DMS53 (cell line): ENCODE measurements around the gene RNF121.

Experiments used
- DNase-seq: peaks from one replicate; lab custom pipeline; 2025; lab: John Stamatoyannopoulos, UW

The RNF121 gene

DNA sequence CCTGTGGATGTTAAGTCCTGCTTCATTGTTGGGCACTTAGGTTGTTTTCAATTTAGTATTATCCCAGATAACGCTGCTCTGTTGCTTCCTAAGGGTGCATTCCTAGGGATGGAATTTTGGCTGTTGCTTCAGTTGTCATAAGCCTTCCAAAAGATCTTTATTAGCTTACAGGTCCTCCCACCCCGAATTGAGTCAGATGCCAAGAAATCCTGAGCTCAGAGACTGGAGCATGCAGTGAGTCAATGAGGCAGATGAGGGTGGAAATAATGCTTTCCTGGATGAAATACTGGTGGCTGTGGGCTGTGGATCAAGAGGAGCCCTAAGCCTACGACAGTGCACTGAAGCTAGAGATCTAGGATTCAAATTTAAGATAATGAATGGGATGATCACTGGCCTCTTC lies 59.2 kb downstream of the RNF121 start:
- DNase-seq, result no peak

DNA sequence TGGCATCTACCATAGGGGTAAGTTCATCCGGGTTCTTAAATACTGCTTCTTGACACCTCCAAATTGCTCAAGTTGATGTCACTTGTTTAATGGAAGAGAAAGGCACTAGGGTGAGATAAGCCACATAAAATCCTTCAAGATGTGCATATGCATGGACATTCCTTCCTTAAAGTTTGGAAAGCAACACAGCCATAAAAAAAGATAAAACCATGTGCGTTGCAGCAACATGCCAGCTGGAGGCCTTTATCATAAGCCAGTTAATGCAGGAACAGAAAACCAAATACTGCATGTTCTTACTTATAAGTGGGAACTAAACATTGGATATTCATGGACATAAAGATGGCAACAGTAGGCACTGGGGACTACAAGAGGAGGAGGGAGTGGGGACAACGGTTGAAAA lies 61.9 kb downstream of the RNF121 start:
- no peak for DNase-seq

DNA sequence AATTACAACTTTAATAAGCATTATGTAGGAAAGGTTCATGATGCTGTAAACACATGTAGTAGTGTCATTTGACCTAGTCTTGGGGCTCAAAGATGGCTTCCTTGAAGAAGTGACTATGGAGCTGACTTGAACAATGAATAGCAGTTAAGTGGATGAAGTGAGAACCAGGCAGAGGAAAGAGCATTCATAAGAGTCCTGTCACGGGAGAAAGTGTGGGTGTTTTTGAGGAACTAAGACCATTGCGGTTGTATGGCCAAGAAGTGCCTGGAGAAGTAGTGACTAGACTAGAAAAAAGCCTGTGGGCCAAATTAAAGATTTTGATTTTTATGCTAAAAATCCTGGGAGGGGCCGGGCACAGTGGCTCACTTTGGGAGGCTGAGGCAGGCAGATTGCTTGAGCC lies 62.6 kb downstream of the RNF121 start:
- DNase-seq, result no peak

DNA sequence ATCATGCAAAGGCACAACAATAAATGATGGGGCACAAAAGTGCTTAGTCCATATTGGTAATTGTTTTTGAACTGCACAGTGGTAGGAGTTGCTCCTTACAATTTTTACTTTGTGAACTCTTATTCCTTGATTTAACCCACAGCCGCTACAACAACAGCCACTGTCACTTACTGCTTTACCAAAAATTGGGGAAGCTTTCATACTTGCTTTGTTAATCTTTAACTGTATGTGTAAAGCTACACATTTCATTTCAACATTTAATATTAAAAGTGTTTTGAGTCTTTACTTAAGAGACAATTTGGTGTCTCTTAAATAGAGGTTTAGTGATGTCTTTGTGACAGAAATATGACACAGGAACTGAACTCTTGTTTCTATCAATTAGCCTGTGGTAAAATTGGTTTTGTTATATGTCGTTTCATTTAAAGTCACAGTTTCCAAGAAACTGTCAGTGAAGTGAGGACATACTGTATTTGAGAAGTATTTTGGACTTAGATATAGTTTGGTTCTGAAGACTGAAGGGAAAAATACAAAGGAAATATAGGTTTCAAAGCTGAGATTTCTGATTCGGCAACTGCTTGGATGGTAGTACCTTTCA lies 63.4 kb downstream of the RNF121 start:
- no peak for DNase-seq

DNA sequence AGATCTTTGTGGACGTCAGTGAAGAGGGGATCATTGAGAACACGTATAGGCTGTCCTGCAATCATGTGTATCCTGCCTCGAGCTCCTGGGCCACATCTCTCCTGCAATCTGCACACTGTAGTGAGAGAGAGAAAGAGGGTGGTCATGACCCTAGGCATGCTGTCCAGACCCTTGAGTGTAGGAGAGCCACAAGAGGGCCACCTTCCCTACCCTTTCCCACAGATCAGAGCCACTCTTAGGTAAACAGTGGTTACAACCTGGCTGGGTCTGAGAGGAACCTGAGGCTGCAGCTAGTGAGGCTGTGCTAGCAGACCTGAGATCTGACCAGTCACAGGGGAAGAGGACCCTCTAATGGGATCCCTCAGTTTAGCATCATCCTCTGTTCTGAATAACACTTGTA lies 65.9 kb downstream of the RNF121 start:
- DNase-seq, result no peak

DNA sequence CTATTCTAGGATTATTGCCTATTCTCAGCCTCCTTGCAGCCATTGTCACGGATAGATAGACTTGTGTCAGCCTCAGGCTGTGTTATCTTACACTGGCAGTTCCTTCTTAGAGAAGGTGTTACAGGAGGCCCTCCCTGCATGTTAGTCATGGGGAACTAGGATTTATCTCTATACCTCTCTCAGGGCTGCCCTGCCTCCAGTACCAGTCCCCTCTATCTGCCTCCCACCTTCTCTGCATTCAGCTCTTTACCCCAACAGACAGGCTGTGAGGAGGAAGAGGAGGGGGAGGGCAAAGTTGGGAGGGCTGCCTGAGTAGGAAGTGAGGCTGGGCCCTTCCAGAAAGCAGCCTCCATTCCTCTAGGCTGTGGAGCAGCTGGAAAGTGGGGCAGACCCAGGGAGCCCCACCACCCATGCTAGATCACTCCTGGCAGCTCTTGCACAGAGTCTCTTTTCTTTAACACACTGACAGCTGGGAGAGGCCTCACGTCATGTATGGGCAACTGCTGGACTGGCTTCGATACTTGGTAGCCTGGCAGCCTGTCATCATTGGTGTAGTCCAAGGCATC lies 67.0 kb downstream of the RNF121 start:
- no peak for DNase-seq

DNA sequence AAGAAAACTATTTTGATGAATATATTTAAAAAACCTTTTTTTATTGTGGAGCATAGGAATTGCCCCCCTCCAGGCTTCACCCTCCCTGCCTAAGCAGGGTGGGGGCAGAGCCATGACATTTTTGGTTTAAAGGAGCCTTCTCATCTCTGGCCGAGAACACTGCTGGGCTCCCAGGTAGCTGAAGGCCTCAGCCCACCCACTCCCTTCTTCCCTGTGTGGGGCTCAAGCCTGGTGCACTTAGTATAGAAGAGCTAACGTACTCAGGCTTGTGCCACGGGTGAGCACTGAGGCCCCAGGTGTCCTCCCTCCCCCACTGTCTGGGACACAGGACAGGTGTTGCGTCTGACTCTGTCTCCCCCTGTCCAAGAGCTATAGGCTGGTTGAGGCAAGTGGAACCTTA lies 67.7 kb downstream of the RNF121 start:
- DNase-seq, result no peak

DNA sequence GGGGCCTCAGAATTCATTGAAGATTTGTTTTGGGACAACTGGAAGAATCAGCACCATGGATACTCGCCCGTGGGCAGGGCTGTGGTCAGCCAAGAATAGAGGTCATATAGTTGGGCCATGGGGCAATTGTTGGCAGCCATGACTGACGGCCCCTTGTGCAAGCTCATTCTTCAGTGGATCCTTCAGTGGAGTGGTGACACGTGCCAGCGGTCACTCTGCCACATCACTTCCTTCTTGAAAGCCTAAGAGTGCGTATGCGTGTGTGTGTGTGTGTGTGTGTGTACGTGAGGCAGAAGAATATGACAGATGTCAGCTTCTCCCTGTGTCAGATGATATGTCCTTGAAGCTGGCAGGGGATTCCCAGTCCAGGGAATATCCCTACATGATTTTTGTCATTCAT lies 68.1 kb downstream of the RNF121 start:
- peak; percentile 80 for DNase-seq

DNA sequence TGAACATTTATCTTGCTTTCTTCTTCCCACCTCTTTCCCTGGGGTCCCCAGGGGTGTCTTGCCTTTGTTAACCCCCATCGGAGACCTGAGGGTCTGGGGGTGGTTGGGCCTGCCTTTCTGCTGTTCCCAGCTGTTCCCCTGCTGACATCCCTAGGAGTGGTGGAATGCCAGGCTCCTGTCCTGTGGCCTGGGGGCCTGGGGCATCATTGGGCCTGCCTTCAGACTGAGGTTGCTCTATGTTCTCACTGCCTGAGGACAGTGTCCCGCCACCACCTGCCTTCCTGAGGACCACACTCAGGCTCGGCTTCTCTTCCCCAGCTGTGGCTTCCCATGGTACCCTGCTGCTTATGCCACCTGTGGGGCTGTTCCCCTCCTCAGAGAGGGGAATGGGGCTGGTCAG lies 68.7 kb downstream of the RNF121 start:
- DNase-seq, result no peak

DNA sequence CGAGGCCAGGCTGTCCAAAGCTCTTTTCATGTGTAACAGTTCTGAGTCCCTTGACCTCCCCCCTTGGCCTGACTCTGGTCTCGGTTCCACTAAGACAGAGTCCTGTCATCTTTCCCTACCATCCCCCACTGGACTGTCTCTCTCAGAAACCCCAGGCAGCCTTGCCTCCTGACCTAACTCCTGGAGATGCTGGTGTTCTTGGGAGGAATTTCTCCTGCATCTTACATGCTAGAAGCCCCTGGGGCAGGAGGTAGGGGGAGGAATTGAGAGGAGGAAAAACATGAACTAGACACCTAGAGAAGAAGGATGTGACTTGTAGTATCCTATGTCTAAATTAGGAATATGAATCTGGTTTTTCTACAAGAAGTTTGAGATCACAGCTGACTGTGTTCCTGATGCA lies 69.2 kb downstream of the RNF121 start:
- no peak for DNase-seq

DNA sequence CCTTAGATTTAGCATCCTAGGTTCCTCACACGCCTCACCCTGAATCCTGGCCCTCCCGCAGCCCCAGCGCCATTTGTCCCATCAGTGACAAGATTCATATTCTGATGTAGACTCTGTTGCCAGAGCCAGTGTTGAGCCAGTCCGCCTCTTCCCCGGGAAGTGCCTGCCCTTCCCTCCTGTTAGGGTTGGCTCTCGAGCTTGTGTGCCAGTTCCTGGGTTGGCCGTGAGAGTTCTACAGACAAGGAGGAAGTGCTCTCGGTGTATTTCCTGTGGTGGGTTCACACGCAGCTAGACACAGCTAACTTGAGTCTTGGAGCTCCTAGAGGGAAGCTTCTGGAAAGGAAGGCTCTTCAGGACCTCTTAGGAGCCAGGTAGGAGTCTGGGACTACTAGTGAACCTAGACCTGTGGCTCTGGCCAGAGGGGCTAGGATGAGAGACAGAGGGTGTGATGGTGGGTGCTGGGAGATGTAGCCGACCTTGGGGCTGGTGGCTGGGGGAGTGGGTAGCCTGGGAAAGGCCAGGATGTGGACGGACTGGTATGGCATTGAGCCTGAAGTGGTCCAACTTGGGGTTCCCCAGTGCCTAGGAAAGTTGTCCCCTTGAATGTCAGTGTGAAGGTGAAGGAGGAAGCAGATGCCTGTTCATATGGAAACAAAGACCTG lies 69.9 kb downstream of the RNF121 start, which contains the start of gene IL18BP:
Gene IL18BP (plus strand): TSS at position 261 of the 662 bp plus-strand sequence. CDS start 1,076 bp downstream, outside the sequence.
- no peak for DNase-seq

DNA sequence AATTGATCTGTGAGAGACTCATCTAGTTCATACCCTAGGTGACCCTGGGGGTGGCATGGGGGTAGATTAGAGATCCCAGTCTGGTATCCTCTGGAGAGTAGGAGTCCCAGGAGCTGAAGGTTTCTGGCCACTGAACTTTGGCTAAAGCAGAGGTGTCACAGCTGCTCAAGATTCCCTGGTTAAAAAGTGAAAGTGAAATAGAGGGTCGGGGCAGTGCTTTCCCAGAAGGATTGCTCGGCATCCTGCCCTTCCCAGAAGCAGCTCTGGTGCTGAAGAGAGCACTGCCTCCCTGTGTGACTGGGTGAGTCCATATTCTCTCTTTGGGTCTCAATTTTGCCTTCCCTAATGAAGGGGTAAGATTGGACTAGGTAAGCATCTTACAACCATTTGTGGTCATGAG lies 70.5 kb downstream of the RNF121 start:
- DNase-seq, result no peak

DNA sequence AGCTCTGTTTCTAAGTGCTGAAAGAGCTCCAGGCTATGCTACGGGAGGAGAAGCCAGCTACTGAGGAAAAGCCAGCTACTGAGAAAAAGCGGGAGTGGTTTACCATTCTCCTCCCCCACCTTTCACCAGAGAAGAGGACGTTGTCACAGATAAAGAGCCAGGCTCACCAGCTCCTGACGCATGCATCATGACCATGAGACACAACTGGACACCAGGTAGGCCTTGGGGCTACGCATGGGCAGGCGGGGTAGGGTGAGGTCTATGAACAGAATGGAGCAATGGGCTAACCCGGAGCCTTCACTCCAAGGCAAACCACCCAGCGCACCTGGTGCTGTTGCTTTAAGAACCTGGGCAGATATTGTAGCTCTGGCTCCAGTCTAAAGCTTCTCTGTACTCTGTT lies 71.0 kb downstream of the RNF121 start:
- no peak for DNase-seq

DNA sequence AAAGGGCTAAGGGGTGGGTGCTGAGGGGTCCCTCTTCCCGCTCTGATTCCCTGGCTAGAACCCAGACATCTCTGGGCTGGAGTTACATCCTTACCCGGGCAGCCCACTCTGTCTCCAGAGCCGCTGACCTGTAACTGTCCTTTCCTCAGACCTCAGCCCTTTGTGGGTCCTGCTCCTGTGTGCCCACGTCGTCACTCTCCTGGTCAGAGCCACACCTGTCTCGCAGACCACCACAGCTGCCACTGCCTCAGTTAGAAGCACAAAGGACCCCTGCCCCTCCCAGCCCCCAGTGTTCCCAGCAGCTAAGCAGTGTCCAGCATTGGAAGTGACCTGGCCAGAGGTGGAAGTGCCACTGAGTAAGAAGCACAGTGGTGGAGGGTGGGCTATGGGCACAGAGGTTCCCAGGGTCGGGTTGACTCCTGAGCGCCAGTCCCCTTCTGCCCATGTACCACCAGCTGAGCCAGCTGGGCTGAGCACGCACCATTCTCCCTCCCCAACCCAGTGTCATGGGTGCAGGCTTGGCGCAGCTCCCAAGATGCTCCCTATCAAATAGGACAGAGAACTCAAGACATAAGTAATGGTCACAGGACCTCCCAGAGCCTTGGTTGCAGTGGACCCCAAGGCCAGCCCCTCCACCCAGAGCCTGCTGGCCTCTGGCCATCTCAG lies 71.5 kb downstream of the RNF121 start:
- DNase-seq, result no peak

DNA sequence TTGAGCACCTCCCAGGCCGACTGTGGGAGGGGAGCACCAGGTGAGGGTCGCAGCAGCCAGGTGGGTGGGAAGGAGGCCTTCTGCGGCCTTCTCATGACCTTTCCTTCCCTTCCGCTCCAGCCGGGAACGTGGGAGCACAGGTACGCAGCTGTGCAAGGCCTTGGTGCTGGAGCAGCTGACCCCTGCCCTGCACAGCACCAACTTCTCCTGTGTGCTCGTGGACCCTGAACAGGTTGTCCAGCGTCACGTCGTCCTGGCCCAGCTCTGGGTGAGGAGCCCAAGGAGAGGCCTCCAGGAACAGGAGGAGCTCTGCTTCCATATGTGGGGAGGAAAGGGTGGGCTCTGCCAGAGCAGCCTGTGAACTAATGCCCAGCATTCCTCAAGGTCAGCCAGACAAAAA lies 72.4 kb downstream of the RNF121 start:
- no peak for DNase-seq

DNA sequence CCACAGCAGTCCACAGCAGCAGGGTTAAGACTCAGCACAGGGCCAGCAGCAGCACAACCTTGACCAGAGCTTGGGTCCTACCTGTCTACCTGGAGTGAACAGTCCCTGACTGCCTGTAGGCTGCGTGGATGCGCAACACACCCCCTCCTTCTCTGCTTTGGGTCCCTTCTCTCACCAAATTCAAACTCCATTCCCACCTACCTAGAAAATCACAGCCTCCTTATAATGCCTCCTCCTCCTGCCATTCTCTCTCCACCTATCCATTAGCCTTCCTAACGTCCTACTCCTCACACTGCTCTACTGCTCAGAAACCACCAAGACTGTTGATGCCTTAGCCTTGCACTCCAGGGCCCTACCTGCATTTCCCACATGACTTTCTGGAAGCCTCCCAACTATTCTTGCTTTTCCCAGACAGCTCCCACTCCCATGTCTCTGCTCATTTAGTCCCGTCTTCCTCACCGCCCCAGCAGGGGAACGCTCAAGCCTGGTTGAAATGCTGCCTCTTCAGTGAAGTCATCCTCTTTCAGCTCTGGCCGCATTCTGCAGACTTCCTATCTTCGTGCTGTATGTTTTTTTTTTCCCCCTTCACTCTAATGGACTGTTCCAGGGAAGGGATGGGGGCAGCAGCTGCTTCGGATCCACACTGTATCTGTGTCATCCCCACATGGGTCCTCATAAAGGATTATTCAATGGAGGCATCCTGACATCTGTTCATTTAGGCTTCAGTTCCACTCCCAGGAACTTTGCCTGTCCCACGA lies 73.2 kb downstream of the RNF121 start:
- DNase-seq, result no peak

DNA sequence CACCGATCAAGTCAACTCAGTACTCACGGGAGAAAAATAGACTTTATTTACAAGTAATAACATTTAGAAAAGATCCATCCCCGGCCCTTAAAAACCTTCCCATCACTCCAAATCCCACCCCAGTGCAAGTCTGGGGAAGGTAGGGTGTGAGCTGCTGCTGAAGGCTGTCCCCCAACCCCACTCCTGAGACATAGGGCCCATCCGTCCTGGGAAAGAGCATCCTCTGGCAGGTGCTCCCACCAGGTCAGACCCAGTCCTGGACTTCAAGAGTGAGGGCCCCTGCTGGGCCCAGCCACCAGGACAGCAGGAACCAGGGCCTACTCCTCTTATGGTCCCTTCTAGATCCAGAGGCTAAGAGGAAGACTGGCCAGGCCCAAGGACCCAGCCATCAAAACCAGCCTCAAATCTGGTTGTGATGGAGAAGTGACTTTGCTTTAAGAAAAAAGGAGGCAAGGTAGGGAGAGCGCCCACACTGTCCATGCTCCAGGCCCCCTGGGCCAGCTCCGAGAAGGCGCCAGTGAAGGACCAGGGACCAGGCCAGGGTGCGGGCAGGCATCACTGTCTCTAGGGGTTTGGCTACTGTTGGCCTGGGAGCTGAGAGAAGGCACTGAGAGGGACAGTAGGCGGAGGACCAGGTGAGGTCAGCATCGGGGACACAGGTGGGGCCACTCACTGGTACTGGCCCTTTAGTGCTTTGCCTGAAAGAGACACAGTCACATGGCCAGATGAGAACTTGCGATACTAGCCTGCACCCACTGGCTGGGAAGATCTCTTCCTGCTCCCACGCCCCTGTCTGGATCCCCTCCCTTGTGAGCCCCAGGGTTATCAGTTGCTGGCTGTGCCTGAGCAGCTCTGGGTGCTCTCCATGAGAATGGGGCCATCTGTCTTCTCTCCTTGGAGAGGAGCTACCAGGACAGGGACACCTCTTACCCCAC lies 74.3 kb downstream of the RNF121 start:
- no peak for DNase-seq

DNA sequence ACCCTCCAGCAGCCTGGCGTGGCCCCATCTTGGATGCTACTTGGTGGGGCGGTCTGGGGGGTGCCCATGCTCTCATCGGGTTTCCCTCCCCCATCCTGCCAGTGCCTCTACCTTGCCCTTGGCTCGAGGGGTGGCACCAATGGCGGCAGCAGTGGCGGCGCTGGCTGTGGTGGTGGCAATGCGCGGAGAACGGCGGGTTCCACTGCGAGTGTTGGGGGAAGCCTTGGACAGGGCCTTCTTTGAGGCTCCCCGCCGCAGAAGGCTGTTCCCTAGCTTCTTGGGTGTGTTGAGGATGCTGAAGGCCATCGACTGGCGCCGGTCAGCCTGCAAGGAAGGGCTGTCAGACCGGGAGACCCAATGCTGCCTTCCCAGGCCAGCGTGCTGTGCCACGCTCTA lies 74.9 kb downstream of the RNF121 start:
- DNase-seq, result no peak

DNA sequence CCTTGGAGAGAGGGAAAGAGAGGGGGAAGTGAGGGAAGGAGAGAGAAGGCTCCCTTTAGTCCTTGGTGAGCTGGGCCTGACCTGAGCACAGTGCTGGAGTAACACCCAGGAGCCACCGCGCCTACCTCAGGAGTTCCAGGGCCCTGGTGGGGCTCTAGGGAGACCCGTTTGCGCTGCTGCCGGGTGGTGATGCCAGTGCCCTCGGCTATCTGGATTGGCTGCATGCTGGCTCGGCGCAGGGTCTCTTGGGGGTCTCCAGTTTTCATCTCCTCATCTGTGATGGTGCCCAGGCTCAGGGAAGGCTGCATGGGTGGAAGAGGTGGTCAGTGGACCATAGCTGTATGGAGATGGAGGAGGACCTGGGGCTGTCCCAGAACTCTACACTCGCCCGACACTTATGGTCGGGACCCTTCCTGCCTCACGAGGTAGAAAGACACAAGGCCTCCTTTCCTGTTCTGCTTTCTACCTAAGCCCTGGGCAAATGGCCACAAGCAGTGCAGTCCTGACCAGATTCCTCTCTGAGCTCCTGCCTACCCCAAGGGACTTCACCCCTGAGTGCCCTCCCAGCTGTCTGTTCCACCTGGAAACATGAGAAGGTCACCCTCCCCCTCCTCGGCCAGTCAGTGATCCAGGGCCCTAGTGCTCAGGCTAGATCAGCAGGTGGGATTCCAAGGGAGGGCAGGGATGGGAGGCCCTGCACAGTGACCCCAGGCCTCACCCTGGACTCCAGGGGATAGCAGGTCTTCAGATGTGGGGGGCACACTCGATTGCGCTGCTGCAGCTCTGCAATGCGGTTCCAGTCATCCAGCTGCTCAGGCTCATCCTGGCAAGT lies 75.9 kb downstream of the RNF121 start:
- peak; percentile 43 for DNase-seq
